Measurements from ENCODE around the gene CRIP2.

CRIP2 gene

GRCh38 chr14:105458571-105458970 is 16.1 kb upstream of the CRIP2 start:
- DNase-seq, result no peak
- no peaks in the 10 kb centered on the region for H3K4me1 ChIP-seq
- no peaks in the 10 kb centered on the region for H3K27me3 ChIP-seq
- peaks cover 39 to 87% (median 80%) of the 10 kb centered on the region in 3 donors for H3K36me3 ChIP-seq
- no peaks in the 10 kb centered on the region for H3K9me3 ChIP-seq
- no peak overlapping the region for H3K27ac ChIP-seq
- intact Hi-C loops (cut with DNase I; ENCODE audit: low total_unique reads), result no loop called here
- no peak for TF ChIP-seq CTCF (IDR thresholded peaks at IDR 0.05)
- H3K4me3 ChIP-seq, result no peak overlapping the region

DNA sequence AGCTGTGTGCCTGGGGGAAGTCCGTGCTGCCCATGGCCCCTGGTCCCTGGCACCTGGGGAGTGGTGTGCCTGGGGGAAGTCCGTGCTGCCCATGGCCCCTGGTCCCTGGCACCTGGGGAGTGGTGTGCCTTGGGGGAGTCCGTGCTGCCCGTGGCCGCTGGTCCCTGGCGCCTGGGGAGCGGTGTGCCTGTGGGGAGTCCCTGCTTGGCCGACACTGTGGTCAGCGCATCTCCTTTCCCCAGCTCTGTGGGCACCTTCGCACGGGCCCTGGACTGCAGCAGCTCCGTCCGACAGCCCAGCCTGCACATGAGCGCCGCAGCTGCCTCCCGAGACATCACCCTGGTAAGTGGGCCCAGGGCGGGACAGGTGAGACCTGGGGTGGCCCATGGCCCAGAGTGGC is 14.5 kb upstream of the CRIP2 start:
- no peak for DNase-seq
- Histone ChIP-seq H3K27ac (no peak overlapping the region), H3K4me1 (peaks cover 0 to 1% (median 0%) of the 10 kb centered on the region in 4 donors), H3K4me3 (no peak overlapping the region), H3K9me3 (no peaks in the 10 kb centered on the region), H3K36me3 (peaks cover 40 to 87% (median 81%) of the 10 kb centered on the region in 3 donors), H3K27me3 (no peaks in the 10 kb centered on the region)
- no peak for TF ChIP-seq CTCF (IDR thresholded peaks at IDR 0.05)
- intact Hi-C loops (cut with DNase I; ENCODE audit: low total_unique reads), result no loop called here

DNA sequence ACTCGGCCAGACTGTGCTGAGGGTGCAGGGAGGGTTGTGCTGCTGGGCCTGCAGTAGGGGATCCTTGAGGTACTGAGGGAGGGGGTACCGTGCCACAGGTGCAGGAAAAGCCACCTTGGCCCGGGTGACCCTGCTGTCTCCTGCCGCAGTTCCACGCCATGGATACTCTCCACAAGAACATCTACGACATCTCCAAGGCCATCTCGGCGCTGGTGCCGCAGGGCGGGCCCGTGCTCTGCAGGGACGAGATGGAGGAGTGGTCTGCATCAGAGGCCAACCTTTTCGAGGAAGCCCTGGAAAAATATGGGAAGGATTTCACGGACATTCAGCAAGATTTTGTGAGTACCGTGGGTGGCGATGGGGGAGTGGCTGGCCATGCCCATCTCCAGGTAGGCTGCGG is 14.0 kb upstream of the CRIP2 start:
- intact Hi-C loops (cut with DNase I; ENCODE audit: low total_unique reads), result no loop called here
- Histone ChIP-seq H3K9me3 (no peaks in the 10 kb centered on the region), H3K27me3 (no peaks in the 10 kb centered on the region), H3K4me1 (peaks cover 0 to 6% (median 2%) of the 10 kb centered on the region in 4 donors), H3K4me3 (no peak overlapping the region), H3K36me3 (peaks cover 35 to 87% (median 80%) of the 10 kb centered on the region in 3 donors), H3K27ac (no peak overlapping the region)
- no peak for DNase-seq
- TF ChIP-seq CTCF (IDR thresholded peaks at IDR 0.05), result no peak

DNA sequence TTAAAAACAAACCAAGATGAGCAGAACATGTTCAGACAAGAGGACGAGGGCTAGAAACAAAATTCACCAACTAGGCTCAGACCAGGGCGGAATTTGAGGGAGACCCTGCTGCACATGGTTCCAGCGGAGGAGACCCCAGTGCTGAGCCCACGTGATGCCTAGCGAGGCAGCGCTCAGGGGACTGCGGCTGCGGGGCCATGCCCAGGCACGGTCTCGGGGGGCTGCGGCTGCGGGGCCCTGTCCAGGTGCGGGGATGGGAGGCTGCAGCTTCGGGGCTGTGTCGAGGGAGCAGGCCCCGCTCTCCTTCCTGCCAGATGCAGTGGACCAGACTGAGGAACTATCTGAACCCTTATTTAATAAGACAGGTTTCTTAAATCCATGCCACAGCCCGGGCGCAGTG is 12.7 kb upstream of the CRIP2 start:
- no peak overlapping the region for H3K27ac ChIP-seq
- TF ChIP-seq CTCF (IDR thresholded peaks at IDR 0.05), result no peak
- H3K36me3 ChIP-seq, result peaks cover 30 to 87% (median 75%) of the 10 kb centered on the region in 3 donors
- intact Hi-C loops (cut with DNase I; ENCODE audit: low total_unique reads), result no loop called here
- H3K27me3 ChIP-seq, result no peaks in the 10 kb centered on the region
- peaks cover 0 to 19% (median 8%) of the 10 kb centered on the region in 4 donors for H3K4me1 ChIP-seq
- no peak for DNase-seq
- no peaks in the 10 kb centered on the region for H3K9me3 ChIP-seq
- no peak overlapping the region for H3K4me3 ChIP-seq

DNA sequence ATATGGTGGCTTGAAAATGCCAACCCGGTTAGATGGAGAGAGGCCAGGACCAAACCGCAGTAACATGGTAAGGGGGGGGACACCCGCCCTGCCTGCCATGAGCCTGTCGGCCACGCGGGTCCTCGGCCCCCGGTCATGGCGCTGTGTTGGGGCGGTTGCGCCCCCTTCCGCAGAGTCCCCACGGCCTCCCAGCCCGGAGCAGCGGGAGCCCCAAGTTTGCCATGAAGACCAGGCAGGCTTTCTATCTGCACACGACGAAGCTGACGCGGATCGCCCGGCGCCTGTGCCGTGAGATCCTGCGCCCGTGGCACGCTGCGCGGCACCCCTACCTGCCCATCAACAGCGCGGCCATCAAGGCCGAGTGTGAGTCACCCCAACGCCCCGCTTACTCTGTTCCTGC is 10.1 kb upstream of the CRIP2 start:
- Histone ChIP-seq H3K9me3 (no peaks in the 10 kb centered on the region), H3K36me3 (peaks cover 30 to 77% (median 68%) of the 10 kb centered on the region in 3 donors), H3K27ac (no peak overlapping the region), H3K27me3 (no peaks in the 10 kb centered on the region), H3K4me3 (no peak overlapping the region), H3K4me1 (peaks cover 0 to 45% (median 27%) of the 10 kb centered on the region in 4 donors)
- no peak for TF ChIP-seq CTCF (IDR thresholded peaks at IDR 0.05)
- intact Hi-C loops (cut with DNase I; ENCODE audit: low total_unique reads), result no loop called here
- DNase-seq, result no peak

Data from tibial artery (tissue), 4 donors.